Activated CD4-positive, alpha-beta T cell treated with anti-CD3 and anti-CD28 coated beads, Interleukin-2, amount 10 ng/mL, durations not matched to agents 24 days and 14 days (primary cell): Measurements from ENCODE around the gene CCDC9B. TPM values are rescaled to one million over a fixed set of nuclear protein-coding genes. Genes with fewer than 3 reads are reported as not detected.

Experiments
- DNase-seq: peaks from one replicate; pipeline ENCODE4 v3.0.0; 2022
- H3K27ac Mint-ChIP-seq: one replicate; pipeline ENCODE4 v1.8.0; 2022; ENCODE audit warnings: mild to moderate bottlenecking, mixed read lengths
- H3K27me3 Mint-ChIP-seq: one replicate; pipeline ENCODE4 v1.8.0; 2022; ENCODE audit warnings: mixed read lengths
- H3K36me3 Mint-ChIP-seq: one replicate; pipeline ENCODE4 v1.8.0; 2022; ENCODE audit warnings: low read depth, mild to moderate bottlenecking, mixed read lengths
- H3K4me1 Mint-ChIP-seq: one replicate; pipeline ENCODE4 v1.8.0; 2021; ENCODE audit warnings: mixed read lengths
- H3K4me3 Mint-ChIP-seq: one replicate; pipeline ENCODE4 v1.8.0; 2022; ENCODE audit warnings: mild to moderate bottlenecking, moderate library complexity, mixed read lengths
- H3K9me3 Mint-ChIP-seq: one replicate; pipeline ENCODE4 v1.8.0; 2021; ENCODE audit warnings: mixed read lengths
- intact Hi-C: fragments of 100-400 bp; cut with micrococcal nuclease; formaldehyde crosslinking; loops from one replicate; pipeline ENCODE4 v1.15.1; 2023
- total RNA-seq: library from RNA; stranded (reverse); gene quantifications from 2 replicates; pipeline ENCODE4 v1.2.3, GENCODE V29; 2022

The CCDC9B gene
- total RNA-seq, 1 donor from 2014 or later: 0.54 TPM

DNA sequence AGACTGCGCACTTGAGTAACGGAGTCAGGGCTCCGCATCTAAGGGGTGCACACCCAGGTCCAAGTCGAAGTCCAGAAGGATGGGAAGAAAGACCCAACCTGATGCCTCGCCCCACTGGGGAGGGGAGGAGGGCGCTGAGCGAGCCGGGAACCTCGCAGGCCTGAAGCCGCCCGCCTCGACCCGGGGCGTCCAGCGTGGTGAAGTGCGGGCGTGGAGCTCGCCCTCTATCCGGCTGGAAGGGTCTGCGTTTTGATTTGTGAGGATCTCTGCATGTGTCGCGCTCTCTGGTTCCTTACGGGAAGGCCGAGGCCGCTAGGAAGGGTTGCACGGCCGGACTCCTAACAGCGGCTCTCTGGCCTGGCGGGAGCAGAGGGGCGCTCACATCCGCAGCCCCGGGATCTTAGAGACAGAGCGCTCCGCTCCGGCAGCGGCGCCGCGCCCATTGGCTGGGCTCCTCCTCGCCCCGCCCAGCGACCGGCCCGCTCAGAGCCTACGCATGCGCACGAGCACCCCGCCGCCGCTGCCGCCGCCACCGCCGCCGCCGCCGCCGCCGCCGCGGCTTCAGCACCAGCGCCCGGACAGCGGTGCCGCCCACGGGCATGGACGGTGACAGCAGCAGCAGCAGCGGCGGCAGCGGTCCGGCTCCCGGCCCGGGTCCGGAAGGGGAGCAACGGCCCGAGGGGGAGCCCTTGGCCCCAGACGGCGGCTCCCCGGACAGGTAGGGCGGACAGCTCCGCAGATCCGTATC is 17.2 kb upstream of the CCDC9B start, which contains the start of gene DISP2:
DISP2 (plus strand) TSS at position 497 of the 748 bp plus-strand sequence; CDS start at position 600, 103 bp downstream.
- H3K27me3 Mint-ChIP-seq: peaks cover 34% of the 10 kb centered on the region
- peak within 1 kb of the TSS; percentile 45 for H3K27ac Mint-ChIP-seq
- H3K36me3 Mint-ChIP-seq: no peaks in the 10 kb centered on the region
- H3K9me3 Mint-ChIP-seq: no peaks in the 10 kb centered on the region
- DNase-seq: peak; percentile 97
- peak within 1 kb of the TSS; percentile 82 for H3K4me3 Mint-ChIP-seq
- peaks cover 21% of the 10 kb centered on the region for H3K4me1 Mint-ChIP-seq
- intact Hi-C loops: loop anchor here (1.0 kb wide), 2 partner anchors 14 to 24 kb away; partner anchors contain the start of gene KNSTRN

DNA sequence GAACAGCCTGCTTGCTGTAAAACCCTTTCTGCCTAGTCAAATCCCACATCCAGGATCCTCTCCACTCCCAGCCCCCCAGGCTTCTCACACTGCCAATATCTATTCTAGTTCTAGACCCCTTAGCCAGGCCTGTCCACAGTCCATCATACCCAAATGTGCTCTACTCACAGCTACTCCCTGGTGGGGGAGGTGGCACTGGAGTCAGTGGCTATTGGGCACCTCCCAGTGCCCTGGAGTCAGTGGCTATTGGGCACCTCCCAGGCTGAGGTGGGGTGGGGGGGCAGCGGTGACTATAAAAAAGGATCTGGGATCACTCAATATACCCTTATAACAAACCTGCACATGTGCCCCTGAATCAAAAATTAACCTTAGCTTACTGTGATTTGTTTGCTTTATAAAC is 16.5 kb upstream of the CCDC9B start:
- Mint-ChIP-seq H3K4me1 (peaks cover 21% of the 10 kb centered on the region), H3K27me3 (peaks cover 34% of the 10 kb centered on the region), H3K9me3 (no peaks in the 10 kb centered on the region), H3K27ac (no peak overlapping the region), H3K4me3 (peak overlapping the region; percentile 82), H3K36me3 (no peaks in the 10 kb centered on the region)
- DNase-seq: no peak
- intact Hi-C loops: no loop called here

DNA sequence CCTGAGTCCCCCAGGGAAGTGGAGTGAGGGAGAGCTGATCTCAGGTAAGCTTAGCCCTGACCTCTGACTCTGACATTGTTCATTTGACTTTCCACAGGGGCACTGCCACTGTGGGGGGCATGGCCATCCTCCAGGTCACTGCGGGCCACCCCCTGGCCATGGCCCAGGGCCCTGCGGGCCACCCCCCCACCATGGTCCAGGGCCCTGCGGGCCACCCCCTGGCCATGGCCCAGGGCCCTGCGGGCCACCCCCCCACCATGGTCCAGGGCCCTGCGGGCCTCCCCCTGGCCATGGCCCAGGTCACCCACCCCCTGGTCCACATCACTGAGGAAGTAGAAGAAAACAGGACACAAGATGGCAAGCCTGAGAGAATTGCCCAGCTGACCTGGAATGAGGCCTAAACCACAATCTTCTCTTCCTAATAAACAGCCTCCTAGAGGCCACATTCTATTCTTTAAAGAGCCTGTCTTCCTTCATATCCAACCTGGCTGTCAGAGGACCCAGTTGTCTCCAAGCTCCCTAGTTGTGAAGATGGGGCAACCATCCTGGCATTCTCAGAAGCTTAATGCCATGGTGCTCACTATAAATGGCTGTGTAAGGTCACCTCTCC is 15.3 kb upstream of the CCDC9B start:
- no peak overlapping the region for H3K27ac Mint-ChIP-seq
- intact Hi-C loops: no loop called here
- no peaks in the 10 kb centered on the region for H3K36me3 Mint-ChIP-seq
- peaks cover 34% of the 10 kb centered on the region for H3K27me3 Mint-ChIP-seq
- H3K4me1 Mint-ChIP-seq: peaks cover 21% of the 10 kb centered on the region
- no peak overlapping the region for H3K4me3 Mint-ChIP-seq
- DNase-seq: no peak
- no peaks in the 10 kb centered on the region for H3K9me3 Mint-ChIP-seq

DNA sequence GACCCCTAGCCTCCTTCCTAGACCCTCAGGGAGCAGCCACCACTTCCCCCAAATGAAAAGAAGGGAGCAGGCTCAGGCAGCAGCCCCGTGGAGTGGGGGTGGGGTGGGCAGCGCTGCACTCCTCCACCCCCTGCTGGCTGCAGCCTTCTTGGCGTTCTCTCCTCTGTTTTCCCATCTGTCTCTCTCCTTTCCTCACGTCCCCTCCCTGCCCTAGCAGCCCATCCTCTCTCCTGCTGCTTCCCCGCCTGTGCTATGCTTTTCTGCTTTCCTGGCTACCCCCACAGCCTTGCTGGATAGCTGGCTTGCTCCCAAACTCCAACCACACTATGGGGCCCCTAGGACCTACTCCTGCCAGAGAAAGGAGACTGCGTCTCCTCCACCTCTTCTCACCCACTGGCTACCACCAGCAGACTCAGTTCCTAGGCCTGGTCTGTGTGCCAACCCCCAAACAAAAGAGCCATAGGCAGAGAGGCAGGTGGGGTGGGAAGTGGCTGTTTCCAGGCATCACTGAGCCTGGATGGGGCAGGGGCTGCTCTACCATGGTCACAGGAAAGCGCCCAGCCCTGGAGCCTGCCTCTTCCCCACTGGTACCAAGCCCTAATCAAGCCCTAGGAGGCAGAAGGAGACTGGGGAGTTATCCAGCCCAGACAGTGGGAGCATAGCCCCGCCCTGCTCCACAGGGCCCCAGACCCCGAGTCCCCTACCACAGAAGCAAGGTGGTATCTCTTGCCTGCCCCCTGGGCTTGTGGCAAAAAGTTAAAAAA is 13.9 kb upstream of the CCDC9B start:
- intact Hi-C loops: no loop called here
- no peak overlapping the region for H3K4me3 Mint-ChIP-seq
- H3K36me3 Mint-ChIP-seq: no peaks in the 10 kb centered on the region
- no peak for DNase-seq
- H3K27me3 Mint-ChIP-seq: peaks cover 34% of the 10 kb centered on the region
- H3K4me1 Mint-ChIP-seq: peaks cover 20% of the 10 kb centered on the region
- no peaks in the 10 kb centered on the region for H3K9me3 Mint-ChIP-seq
- H3K27ac Mint-ChIP-seq: no peak overlapping the region

DNA sequence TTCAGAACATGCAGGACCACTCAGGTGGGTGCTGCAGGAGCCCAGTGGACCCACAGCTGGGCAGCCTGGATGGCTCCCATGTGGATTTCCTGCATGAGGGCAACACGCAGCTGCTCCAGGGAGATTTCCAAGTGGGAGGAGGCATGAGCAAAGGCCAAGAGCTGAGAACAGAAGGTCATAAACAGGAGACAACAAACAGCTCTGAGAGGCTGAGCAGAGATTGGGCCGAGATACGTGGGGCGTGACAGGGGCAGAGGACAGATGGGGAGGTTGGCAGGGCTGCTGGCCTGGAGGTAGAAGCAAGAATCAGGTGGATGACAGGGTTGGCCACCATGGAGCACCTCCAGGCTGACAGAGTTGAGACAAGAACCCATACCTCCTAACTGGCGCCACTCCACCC is 13.0 kb upstream of the CCDC9B start:
- Mint-ChIP-seq H3K27ac (no peak overlapping the region), H3K27me3 (peaks cover 30% of the 10 kb centered on the region), H3K4me3 (no peak overlapping the region)

DNA sequence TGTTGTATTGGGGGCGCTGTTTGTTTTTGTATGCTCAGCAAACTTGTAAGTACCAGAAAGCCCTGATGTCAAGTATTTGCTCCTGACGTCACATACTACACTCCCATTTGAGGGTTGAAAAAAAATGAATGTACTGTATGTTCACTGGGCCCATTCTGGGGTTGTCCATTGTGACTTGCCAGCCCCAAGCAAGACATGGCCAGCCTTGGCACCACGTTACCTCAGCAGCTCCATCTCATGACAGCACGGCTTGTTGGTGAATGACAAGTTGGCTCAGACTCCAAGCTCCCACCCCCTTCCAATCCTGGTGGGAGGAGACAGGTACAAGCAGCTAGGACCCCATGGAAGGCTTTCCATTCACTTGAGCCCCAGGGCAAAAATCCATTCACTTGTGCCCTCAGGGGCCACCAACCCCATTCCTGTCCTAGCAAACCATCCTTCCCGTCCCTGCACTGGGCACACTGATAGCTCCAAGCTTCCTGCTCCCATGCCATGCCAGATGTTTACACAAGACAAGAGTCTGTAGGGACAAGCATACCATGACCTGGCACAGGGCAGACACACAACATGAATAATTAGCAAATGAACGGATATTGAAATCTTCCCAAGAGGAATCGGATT is 11.7 kb upstream of the CCDC9B start:
- no peaks in the 10 kb centered on the region for H3K36me3 Mint-ChIP-seq

More for the DNA sequence above, 13.0 kb upstream of the CCDC9B start:
- Mint-ChIP-seq H3K36me3 (no peaks in the 10 kb centered on the region), H3K9me3 (no peaks in the 10 kb centered on the region), H3K4me1 (peaks cover 13% of the 10 kb centered on the region)
- DNase-seq: no peak
- intact Hi-C loops: no loop called here

DNA sequence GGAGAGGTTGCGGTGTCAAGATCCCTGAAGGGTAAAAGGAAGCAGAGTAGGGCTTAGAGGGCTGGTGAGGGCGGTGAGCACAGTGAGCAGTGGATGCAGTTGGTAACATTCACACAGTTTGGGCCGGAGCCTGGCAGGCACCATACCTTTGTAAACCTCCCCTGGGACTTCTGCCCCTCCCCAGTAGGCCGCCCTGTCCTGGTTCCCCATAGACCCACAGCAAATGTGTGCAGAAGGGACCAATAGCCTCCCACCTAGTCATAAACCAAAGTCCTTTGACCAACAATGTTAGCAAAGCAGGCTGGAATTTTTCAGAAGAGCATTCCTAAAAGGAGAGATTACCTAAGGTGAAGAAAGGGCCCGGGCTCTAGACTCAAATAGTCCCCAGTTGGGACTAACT is 8.4 kb upstream of the CCDC9B start:
- Mint-ChIP-seq H3K36me3 (no peaks in the 10 kb centered on the region), H3K9me3 (no peaks in the 10 kb centered on the region), H3K27ac (no peak overlapping the region), H3K4me1 (no peaks in the 10 kb centered on the region), H3K27me3 (peaks cover 6% of the 10 kb centered on the region), H3K4me3 (no peak overlapping the region)
- intact Hi-C loops: no loop called here
- no peak for DNase-seq

More for the DNA sequence above, 11.7 kb upstream of the CCDC9B start:
- Mint-ChIP-seq H3K27me3 (peaks cover 28% of the 10 kb centered on the region), H3K4me3 (no peak overlapping the region), H3K9me3 (no peaks in the 10 kb centered on the region), H3K27ac (no peak overlapping the region), H3K4me1 (peaks cover 8% of the 10 kb centered on the region)
- intact Hi-C loops: no loop called here
- no peak for DNase-seq

DNA sequence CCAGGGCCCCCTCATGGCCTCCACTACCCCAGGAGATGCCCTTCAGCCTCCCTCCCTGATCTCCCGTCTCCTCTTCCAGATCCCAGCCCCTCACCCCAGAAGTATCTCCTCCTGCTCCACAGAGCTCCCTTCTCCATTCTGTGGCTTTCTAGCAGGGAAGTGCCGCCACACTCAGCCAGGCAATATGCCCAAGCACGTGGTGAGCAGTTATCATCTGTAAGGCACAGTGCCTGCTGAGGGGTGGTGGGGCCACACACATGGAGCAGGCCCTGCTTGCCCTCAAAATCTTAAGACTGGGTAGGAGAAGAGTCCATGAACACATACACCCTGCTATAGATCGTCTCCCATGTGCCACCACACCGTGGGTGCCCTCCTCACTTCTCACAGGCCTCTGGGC is 7.7 kb upstream of the CCDC9B start:
- DNase-seq: no peak
- intact Hi-C loops: no loop called here
- Mint-ChIP-seq H3K4me1 (peaks cover under 1% of the 10 kb centered on the region), H3K27ac (no peak overlapping the region), H3K9me3 (no peaks in the 10 kb centered on the region), H3K4me3 (no peak overlapping the region), H3K27me3 (no peaks in the 10 kb centered on the region), H3K36me3 (no peaks in the 10 kb centered on the region)

DNA sequence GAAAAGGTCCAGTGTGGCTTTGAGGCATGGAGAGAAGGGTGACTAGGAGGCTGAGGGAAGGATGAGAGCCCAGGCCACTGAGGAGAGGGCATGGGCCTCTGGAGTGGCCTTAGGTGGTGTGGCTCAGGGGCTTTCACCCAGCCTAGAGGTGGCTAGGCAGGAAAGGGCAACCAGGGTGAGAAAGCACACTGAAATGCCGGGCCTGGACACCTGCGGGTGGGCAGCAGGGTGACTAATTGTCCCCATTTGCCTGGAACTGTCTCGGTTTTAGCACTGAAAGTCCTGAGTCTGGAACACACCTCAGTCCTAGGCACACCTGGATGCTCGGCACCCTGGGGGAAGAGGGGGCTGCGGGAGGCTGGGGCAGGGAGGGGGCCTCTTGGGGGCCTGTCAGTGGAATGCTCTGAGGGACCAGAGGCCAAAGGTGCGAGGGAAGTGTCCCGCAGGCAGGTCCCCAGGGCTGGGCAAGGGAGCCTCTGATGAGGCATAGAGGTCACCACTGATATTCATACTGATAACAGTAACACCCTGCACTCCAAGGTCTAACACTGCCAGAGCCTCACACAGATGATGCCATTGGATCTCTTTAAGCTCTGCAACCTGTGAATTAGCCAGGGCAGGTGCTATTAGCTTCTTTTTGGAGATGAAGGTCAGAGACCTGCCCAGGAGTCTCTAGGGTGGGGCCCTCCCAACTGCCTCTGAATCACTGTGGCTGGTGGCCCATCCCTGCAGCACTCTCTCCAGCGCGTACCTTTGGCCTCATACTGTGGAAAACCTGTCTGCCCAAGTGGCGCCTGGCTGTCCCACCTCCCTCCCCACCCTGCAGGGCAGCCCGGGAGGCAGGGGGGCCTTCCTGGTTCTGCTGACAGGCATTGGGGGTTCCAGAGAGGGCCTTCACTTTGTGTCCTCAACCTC is 7.1 kb upstream of the CCDC9B start:
- Mint-ChIP-seq H3K4me1 (peaks cover 2% of the 10 kb centered on the region), H3K36me3 (no peaks in the 10 kb centered on the region), H3K27me3 (no peaks in the 10 kb centered on the region), H3K27ac (no peak overlapping the region), H3K4me3 (no peak overlapping the region), H3K9me3 (no peaks in the 10 kb centered on the region)
- intact Hi-C loops: no loop called here
- DNase-seq: no peak

DNA sequence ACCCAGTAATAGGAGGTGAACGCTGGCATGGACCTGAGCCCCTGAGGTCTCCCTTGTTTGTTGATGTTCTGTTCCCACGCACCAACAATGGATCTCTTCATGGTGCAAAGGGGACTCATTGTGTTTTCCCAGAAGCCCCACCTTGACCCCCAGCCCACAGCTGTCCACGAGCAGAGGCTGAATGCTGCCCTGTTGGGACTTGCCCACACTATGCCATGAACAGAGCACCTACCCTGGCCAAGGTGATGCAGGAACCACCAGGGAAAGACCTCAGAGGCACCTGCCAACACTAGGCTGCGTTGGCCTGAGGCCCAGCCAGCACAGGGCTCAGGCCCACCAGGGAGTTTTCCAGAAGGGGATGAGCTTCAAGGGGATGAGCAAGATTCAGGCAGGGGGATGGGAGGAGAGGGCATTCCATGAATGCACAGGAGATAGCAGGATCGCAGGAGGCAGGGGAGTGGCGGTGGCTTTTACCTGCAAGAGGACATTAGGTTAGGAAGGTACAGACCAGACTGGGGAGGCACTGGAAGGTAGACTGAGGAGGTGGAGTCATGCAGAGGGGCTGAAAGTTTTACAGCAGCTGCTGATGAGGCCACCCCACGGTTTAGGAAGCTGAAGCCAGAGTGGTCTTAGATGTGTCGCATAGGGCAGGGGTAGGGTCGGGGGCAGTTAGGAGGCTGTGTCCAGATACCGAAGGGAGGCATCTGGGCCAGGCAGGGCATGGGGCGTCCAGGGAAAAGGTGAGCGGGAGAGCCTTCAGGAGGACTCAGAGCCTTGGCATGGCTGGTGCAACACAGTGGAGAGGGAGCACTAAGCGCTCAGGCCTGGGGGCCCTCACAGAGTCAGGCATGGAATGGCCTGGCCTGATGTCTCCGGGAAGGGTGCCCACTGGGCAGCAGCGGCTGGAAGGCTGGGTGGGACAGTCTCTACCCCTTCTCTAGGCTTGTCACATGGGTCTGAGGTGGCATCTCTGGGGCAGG is 6.1 kb upstream of the CCDC9B start:
- no peak overlapping the region for H3K27ac Mint-ChIP-seq
- intact Hi-C loops: no loop called here
- DNase-seq: no peak

DNA sequence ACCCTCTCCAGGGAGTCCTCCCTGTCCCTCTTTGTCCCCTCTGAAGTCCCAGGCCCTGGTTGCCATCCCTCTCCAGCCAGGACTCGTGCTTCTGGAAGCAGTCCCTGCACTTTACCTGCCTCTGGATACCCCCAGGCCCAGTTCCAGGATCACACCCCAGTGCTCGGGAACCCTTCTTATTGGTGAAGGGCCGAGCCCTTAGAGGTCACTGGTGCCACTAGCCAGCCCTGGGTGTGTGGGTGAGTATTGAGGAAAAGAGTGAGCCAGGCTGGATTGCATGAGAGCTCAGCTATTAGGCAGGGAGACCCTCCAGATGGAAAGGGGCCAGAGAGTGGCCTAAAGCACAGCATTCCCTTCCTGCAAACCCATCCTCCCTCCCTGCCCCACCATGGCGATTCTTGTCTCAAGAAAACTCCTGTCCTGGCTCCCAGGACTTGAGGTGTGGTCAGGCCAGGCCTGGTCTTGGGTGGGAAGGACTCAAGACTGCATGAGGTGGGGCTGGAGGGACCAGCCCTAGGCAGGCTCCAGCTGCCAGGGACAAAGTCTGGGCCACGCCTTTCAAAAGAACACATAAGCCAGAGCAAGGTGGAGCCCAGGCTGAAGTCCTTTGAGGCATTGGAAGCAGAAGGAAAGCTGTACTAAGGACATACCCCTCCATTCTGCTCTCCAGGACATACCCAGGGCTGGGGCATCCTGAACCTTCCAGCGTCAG is 5.3 kb upstream of the CCDC9B start:
- H3K27ac Mint-ChIP-seq: no peak overlapping the region
- intact Hi-C loops: no loop called here
- H3K27me3 Mint-ChIP-seq: no peaks in the 10 kb centered on the region
- no peaks in the 10 kb centered on the region for H3K36me3 Mint-ChIP-seq
- no peak overlapping the region for H3K4me3 Mint-ChIP-seq
- no peaks in the 10 kb centered on the region for H3K9me3 Mint-ChIP-seq
- peaks cover 2% of the 10 kb centered on the region for H3K4me1 Mint-ChIP-seq
- no peak for DNase-seq

More for the DNA sequence above, 6.1 kb upstream of the CCDC9B start:
- Mint-ChIP-seq H3K36me3 (no peaks in the 10 kb centered on the region), H3K27me3 (no peaks in the 10 kb centered on the region), H3K4me1 (peaks cover 2% of the 10 kb centered on the region), H3K9me3 (no peaks in the 10 kb centered on the region), H3K4me3 (no peak overlapping the region)
